ENCODE results near the gene KCNN1.

Gene KCNN1

DNA sequence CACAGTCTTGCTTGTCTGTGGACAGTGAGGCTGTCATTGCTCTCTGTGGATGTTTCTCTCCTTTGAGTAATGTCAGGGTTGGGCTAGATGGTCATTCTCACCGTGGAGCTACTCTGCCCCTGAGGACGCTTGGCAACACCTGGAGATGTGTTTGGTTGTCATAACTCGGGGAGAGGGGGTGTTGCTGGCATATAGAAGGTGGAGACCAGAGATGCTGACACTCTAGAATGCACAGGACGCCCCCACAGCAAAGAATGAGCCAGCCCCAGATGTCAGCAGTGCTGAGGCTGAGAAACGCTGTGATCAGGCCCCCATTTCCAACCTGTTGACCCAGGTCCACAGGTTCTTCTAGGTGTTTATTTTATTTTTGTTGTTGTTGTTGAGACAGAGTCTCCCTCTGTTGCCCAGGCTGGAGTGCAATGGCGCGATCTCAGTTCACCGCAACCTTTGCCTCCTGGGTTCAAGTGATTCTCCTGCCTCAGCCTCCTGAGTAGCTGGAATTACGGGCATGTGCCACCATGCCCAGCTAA lies 29.5 kb upstream of the KCNN1 start:
- WGBS = 93% methylated on average over 9 of the region's 9 CpGs
- DNase-seq = no peak
- Histone ChIP-seq H4K8ac (ENCODE audit: low read length) (no peak overlapping the region), H3K36me3 (ENCODE audit: control insufficient read depth in 1 of 2, insufficient read depth in 2 of 2, low read depth in 1 of 2, low read length in 2 of 2) (peaks cover 6 to 52% of the 10 kb centered on the region in 2 experiments), H3K4me1 (ENCODE audit: control insufficient read depth, insufficient read depth, low read depth, low read length) (peaks cover 7% of the 10 kb centered on the region), H3K9me3 (ENCODE audit: control insufficient read depth, low read length) (no peaks in the 10 kb centered on the region), H2BK5ac (ENCODE audit: low read depth, low read length, poor library complexity, severe bottlenecking) (no peak overlapping the region), H2BK12ac (ENCODE audit: low read length in 2 of 2) (no peak overlapping the region), H3K14ac (ENCODE audit: low read length in 2 of 2) (no peak overlapping the region), H3K4me2 (ENCODE audit: low read length, poor library complexity, severe bottlenecking) (no peak overlapping the region), H4K91ac (ENCODE audit: low read length) (no peak overlapping the region), H2AK5ac (ENCODE audit: low read length, severe bottlenecking) (no peak overlapping the region), H2AFZ (ENCODE audit: low read depth, low read length) (no peak overlapping the region), H3K4ac (ENCODE audit: low read depth in 1 of 2, low read length in 2 of 2) (no peak overlapping the region), H3K23ac (ENCODE audit: low read length in 2 of 2) (no peak overlapping the region), H3K9ac (ENCODE audit: low read length) (no peak overlapping the region), H2BK120ac (ENCODE audit: low read depth, low read length) (no peak overlapping the region), H3K18ac (ENCODE audit: low read depth in 1 of 2, low read length in 2 of 2) (no peak overlapping the region), H2BK15ac (ENCODE audit: low read depth, poor library complexity, severe bottlenecking) (no peak overlapping the region), H3K27ac (ENCODE audit: low read length, poor library complexity, severe bottlenecking) (no peak overlapping the region), H3K4me3 (ENCODE audit: insufficient read depth in 1 of 2, low read depth in 1 of 2, low read length in 2 of 2) (no peak overlapping the region), H3K79me1 (replicated peaks; ENCODE audit: low read length, poor library complexity, severe bottlenecking) (peaks cover 41% of the 10 kb centered on the region), H3K27me3 (ENCODE audit: control insufficient read depth in 1 of 2, insufficient read depth in 1 of 2, low read length in 2 of 2) (no peaks in the 10 kb centered on the region)

DNA sequence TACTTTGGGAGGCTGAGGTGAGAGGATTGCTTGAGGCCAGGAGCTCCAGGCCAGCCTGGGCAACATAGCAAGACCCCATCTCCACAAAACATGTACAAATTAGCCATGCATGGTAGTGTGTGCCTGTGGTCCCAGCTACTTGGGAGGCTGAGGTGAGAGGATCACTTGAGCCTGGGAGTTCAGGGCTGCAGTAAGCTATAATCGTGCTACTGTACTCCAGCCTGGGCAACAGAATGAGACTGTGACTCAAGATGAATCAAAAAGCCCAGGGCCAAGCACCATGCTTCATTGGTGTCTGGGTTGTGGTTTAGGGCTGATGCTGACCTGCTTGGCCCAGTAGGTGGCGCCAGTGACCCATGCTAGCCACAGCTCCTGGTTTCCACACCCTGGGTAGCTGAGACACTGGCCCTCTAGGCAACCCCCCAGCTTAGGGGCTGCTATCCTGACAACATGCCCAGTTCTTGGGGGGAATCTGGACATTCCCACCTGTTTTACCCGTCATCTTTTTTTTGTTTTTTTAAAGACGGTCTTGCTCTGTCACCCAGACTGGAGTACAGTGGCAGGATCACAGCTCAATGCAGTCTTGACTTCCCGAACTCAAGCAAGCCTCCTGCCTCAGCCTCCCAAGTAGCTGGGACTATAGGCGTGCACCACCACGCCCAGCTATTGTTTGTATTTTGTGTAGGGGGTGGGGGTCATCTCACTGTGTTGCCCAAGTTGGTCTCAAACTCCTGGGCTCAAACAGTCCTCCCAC lies 28.6 kb upstream of the KCNN1 start:
- Histone ChIP-seq H3K4me1 (ENCODE audit: control insufficient read depth, insufficient read depth, low read depth, low read length) (peaks cover 6% of the 10 kb centered on the region), H3K4me3 (ENCODE audit: insufficient read depth in 1 of 2, low read depth in 1 of 2, low read length in 2 of 2) (no peak overlapping the region), H3K4me2 (ENCODE audit: low read length, poor library complexity, severe bottlenecking) (no peak overlapping the region), H2AK5ac (ENCODE audit: low read length, severe bottlenecking) (no peak overlapping the region), H3K4ac (ENCODE audit: low read depth in 1 of 2, low read length in 2 of 2) (no peak overlapping the region), H3K79me1 (replicated peaks; ENCODE audit: low read length, poor library complexity, severe bottlenecking) (peaks cover 37% of the 10 kb centered on the region), H2AFZ (ENCODE audit: low read depth, low read length) (no peak overlapping the region), H3K27me3 (ENCODE audit: control insufficient read depth in 1 of 2, insufficient read depth in 1 of 2, low read length in 2 of 2) (no peaks in the 10 kb centered on the region), H2BK120ac (ENCODE audit: low read depth, low read length) (no peak overlapping the region), H4K8ac (ENCODE audit: low read length) (no peak overlapping the region), H3K27ac (ENCODE audit: low read length, poor library complexity, severe bottlenecking) (no peak overlapping the region), H3K36me3 (ENCODE audit: control insufficient read depth in 1 of 2, insufficient read depth in 2 of 2, low read depth in 1 of 2, low read length in 2 of 2) (peaks cover 9 to 60% of the 10 kb centered on the region in 2 experiments), H2BK5ac (ENCODE audit: low read depth, low read length, poor library complexity, severe bottlenecking) (no peak overlapping the region), H4K91ac (ENCODE audit: low read length) (peak overlapping the region; percentile 50), H3K14ac (ENCODE audit: low read length in 2 of 2) (no peak overlapping the region), H2BK15ac (ENCODE audit: low read depth, poor library complexity, severe bottlenecking) (no peak overlapping the region), H2BK12ac (ENCODE audit: low read length in 2 of 2) (no peak overlapping the region), H3K9ac (ENCODE audit: low read length) (no peak overlapping the region), H3K18ac (ENCODE audit: low read depth in 1 of 2, low read length in 2 of 2) (no peak overlapping the region), H3K23ac (ENCODE audit: low read length in 2 of 2) (no peak overlapping the region), H3K9me3 (ENCODE audit: control insufficient read depth, low read length) (no peaks in the 10 kb centered on the region)
- 55% methylated on average over 5 of the region's 7 CpGs for WGBS
- DNase-seq = peak; percentile 81

DNA sequence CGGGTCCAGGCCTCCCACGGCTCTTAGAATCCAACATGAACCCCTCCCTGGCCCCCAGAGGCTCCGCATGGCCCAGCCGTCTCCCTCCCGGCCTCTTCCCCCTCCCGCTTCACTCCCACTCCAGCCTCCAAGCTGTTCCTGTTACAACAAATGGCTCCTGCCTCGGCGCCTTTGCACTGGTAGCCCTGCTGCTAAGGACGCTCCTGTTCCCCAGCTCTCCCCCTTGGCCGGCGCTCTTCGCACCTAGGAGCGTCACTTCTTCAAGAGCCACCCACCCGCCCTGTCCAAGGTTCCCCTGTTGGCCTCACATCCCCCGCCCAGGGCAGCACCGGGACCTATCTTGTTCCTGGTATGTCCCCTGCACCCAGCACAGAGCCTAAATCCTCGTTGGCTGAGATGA lies 24.7 kb upstream of the KCNN1 start:
- H2AFZ ChIP-seq (ENCODE audit: low read depth, low read length) = no peak overlapping the region
- no peak overlapping the region for H3K14ac ChIP-seq (ENCODE audit: low read length in 2 of 2)
- H3K36me3 ChIP-seq (ENCODE audit: control insufficient read depth in 1 of 2, insufficient read depth in 2 of 2, low read depth in 1 of 2, low read length in 2 of 2) = peaks cover 9 to 62% of the 10 kb centered on the region in 2 experiments
- H2BK5ac ChIP-seq (ENCODE audit: low read depth, low read length, poor library complexity, severe bottlenecking) = no peak overlapping the region
- H3K23ac ChIP-seq (ENCODE audit: low read length in 2 of 2) = no peak overlapping the region
- no peak overlapping the region for H2BK12ac ChIP-seq (ENCODE audit: low read length in 2 of 2)
- no peak overlapping the region for H3K9ac ChIP-seq (ENCODE audit: low read length)
- H3K4me3 ChIP-seq (ENCODE audit: insufficient read depth in 1 of 2, low read depth in 1 of 2, low read length in 2 of 2) = no peak overlapping the region
- no peak overlapping the region for H2BK120ac ChIP-seq (ENCODE audit: low read depth, low read length)
- H2AK5ac ChIP-seq (ENCODE audit: low read length, severe bottlenecking) = no peak overlapping the region
- no peak overlapping the region for H3K18ac ChIP-seq (ENCODE audit: low read depth in 1 of 2, low read length in 2 of 2)
- H3K27ac ChIP-seq (ENCODE audit: low read length, poor library complexity, severe bottlenecking) = no peak overlapping the region
- peaks cover 8% of the 10 kb centered on the region for H3K4me1 ChIP-seq (ENCODE audit: control insufficient read depth, insufficient read depth, low read depth, low read length)
- H3K79me1 ChIP-seq (replicated peaks; ENCODE audit: low read length, poor library complexity, severe bottlenecking) = peaks cover 14% of the 10 kb centered on the region
- no peak overlapping the region for H2BK15ac ChIP-seq (ENCODE audit: low read depth, poor library complexity, severe bottlenecking)
- no peak overlapping the region for H3K4ac ChIP-seq (ENCODE audit: low read depth in 1 of 2, low read length in 2 of 2)
- H4K8ac ChIP-seq (ENCODE audit: low read length) = no peak overlapping the region
- no peaks in the 10 kb centered on the region for H3K27me3 ChIP-seq (ENCODE audit: control insufficient read depth in 1 of 2, insufficient read depth in 1 of 2, low read length in 2 of 2)
- no peak overlapping the region for H4K91ac ChIP-seq (ENCODE audit: low read length)
- H3K4me2 ChIP-seq (ENCODE audit: low read length, poor library complexity, severe bottlenecking) = no peak overlapping the region
- H3K9me3 ChIP-seq (ENCODE audit: control insufficient read depth, low read length) = no peaks in the 10 kb centered on the region
- 89% methylated on average over 17 of the region's 17 CpGs for WGBS
- DNase-seq = no peak

DNA sequence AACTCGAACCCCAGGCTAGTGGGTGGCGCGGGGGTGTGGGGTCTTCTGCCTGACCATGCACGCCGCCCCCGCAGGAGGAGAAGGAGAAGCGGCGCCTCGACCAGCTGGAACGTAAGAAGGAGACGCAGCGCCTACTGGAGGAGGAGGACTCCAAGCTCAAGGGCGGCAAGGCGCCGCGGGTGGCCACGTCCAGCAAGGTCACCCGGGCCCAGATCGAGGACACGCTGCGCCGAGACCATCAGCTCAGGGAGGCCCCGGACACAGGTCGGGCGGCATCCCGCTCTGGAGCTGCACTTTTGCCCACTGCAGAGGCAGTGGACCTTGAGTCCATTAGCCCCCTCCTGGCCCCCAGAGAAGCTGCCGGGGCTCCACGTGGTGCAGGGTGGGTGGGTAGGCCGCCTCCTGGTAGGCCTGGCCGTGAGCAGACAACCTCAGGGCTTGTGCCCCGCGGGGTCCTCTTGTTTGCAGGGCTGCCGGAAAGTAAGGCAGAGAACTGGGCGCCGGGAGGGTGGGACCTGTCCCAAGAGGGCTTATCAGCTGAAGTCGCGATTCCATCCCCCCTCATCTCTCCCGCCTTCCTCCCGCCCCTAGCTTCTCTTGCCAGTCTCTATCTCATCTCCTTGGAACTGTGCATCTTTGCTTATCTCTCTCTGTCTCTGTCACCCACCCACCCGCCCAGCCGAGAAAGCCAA lies 24.2 kb upstream of the KCNN1 start:
- Histone ChIP-seq H3K4me1 (ENCODE audit: control insufficient read depth, insufficient read depth, low read depth, low read length) (peaks cover 12% of the 10 kb centered on the region), H3K9ac (ENCODE audit: low read length) (no peak overlapping the region), H3K14ac (ENCODE audit: low read length in 2 of 2) (no peak overlapping the region), H3K4ac (ENCODE audit: low read depth in 1 of 2, low read length in 2 of 2) (no peak overlapping the region), H4K8ac (ENCODE audit: low read length) (no peak overlapping the region), H3K27ac (ENCODE audit: low read length, poor library complexity, severe bottlenecking) (no peak overlapping the region), H3K27me3 (ENCODE audit: control insufficient read depth in 1 of 2, insufficient read depth in 1 of 2, low read length in 2 of 2) (no peaks in the 10 kb centered on the region), H3K4me3 (ENCODE audit: insufficient read depth in 1 of 2, low read depth in 1 of 2, low read length in 2 of 2) (no peak overlapping the region), H2AFZ (ENCODE audit: low read depth, low read length) (no peak overlapping the region), H2AK5ac (ENCODE audit: low read length, severe bottlenecking) (no peak overlapping the region), H3K23ac (ENCODE audit: low read length in 2 of 2) (no peak overlapping the region), H2BK12ac (ENCODE audit: low read length in 2 of 2) (no peak overlapping the region), H2BK120ac (ENCODE audit: low read depth, low read length) (no peak overlapping the region), H3K79me1 (replicated peaks; ENCODE audit: low read length, poor library complexity, severe bottlenecking) (peaks cover 14% of the 10 kb centered on the region), H4K91ac (ENCODE audit: low read length) (no peak overlapping the region), H2BK15ac (ENCODE audit: low read depth, poor library complexity, severe bottlenecking) (no peak overlapping the region), H3K9me3 (ENCODE audit: control insufficient read depth, low read length) (no peaks in the 10 kb centered on the region), H3K36me3 (ENCODE audit: control insufficient read depth in 1 of 2, insufficient read depth in 2 of 2, low read depth in 1 of 2, low read length in 2 of 2) (peaks cover 9 to 57% of the 10 kb centered on the region in 2 experiments), H3K18ac (ENCODE audit: low read depth in 1 of 2, low read length in 2 of 2) (no peak overlapping the region), H2BK5ac (ENCODE audit: low read depth, low read length, poor library complexity, severe bottlenecking) (no peak overlapping the region), H3K4me2 (ENCODE audit: low read length, poor library complexity, severe bottlenecking) (no peak overlapping the region)
- WGBS = 94% methylated on average over 41 of the region's 41 CpGs
- no peak for DNase-seq

All from mesenchymal stem cell (in vitro differentiated cells and primary cell).